Activated CD4-positive, alpha-beta T cell treated with anti-CD3 and anti-CD28 coated beads, Interleukin-2, amount 50 U/mL, for 1 hour (primary cell): ENCODE results near the gene BDH1.
"Not testable (repeated sequence)": the region's sequence is repeated elsewhere in the genome, so short reads cannot be mapped to it uniquely, and the experiment has no call there.

ENCODE experiments used
- DNase-seq: peaks from one replicate; pipeline ENCODE4 v3.0.0-alpha.2; 2020

Gene BDH1

GRCh38 chr3:197520311-197521276, 35.2 kb downstream of the BDH1 start:
- DNase-seq = no peak

DNA sequence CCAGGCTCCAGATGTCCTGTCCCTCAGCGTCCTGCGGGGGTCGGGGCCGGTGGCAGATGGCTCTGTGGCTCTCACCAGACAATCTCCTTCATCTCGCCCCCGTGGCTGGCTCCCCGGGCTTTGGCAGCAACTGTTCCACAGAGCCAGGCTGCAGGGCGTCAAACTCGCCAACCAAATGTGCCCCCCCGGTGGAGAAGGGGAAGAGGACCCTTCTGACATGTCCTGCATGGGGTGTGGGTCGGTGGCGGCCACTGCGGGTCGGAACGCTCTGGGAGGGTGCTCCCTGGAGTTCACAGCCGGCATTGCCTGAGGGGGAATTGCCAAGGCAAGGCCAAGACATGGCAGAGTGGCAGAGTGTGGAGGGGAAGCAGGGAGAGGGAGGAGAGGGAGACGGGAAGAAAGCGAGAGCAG, 36.0 kb downstream of the BDH1 start:
- DNase-seq = no peak

- DNase-seq = no peak
These were observed 36.8 kb downstream of the BDH1 start for GRCh38 chr3:197518881-197519421.

DNA sequence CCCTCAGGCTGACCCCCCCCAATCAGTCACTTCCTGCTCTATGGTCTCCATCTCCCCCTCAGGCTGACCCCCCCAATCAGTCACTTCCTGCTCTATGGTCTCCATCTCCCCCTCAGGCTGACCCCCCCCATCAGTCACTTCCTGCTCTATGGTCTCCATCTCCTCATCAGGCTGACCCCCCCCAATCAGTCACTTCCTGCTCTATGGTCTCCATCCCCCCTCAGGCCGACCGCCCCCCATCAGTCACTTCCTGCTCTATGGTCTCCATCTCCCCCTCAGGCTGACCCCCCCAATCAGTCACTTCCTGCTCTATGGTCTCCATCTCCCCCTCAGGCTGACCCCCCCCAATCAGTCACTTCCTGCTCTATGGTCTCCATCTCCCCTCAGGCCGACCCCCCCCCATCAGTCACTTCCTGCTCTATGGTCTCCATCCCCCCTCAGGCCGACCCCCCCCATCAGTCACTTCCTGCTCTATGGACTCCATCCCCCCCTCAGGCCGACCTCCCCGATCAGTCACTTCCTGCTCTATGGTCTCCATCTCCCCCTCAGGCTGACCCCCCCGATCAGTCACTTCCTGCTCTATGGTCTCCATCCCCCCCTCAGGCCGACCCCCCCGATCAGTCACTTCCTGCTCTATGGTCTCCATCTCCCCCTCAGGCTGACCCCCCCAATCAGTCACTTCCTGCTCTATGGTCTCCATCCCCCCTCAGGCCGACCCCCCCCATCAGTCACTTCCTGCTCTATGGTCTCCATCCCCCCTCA, 37.7 kb downstream of the BDH1 start:
- not testable (repeated sequence) for DNase-seq

- DNase-seq = not testable (repeated sequence)
These were observed 38.7 kb downstream of the BDH1 start for GRCh38 chr3:197516890-197517606.

DNA sequence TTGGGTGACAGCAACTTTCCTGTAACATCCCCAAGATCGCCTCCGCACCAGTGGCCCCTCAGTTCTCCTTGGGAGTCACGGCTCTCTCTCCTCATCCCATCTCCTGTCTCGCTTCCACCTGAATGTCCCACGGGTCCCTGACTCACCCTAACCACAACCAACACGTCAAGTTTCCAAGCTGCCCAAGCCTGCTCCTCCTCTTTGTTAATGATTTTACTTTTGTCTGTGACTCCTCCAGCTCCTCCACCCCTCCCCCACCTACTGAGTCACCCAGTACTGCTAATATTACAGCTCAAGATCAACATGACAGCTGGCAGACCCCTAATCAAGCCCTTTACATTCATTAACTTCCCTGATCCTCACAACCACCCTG, 39.3 kb downstream of the BDH1 start:
- DNase-seq = no peak

GRCh38 chr3:197514786-197515355, 40.9 kb downstream of the BDH1 start:
- no peak for DNase-seq

DNA sequence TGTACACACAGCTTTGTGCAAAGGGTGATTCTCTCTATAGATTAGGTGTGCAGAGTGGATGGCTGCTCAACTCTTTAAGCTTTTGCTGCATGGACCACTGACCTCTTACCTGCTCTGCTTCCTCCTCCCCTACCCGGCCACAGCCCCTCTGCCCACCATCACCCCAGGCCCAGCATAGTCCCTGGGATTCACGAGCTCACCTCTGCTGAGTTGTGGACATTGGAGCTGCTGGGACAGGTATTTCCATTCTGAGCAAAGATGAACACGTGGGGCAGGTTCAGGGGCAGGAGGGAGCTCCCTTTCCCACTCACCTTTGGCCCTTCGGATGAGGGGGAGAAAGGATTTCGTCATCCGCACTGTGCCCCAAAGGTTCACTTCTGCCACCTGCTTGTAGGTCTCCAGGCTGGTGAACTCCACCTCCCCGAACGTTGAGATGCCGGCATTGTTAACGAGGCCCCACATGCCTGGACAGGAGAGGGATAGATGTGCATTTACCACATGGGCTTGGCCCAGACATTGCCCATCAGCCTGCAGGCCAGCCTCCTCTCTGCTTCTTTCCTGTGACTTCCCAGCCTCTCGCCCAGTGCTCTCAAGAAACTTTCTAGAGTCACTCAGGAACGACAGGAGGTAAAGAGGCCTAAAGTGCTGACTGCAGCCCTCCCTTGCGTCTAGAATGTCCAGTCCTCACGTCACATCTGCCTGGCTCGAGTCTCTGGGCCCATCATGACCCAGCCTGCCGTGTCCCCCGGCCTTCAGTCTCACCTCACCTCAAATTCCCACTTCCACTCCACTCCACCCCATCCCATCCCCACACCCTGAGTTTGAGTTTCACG, 41.6 kb downstream of the BDH1 start:
- no peak for DNase-seq

GRCh38 chr3:197512691-197513571, 42.8 kb downstream of the BDH1 start:
- no peak for DNase-seq

GRCh38 chr3:197511853-197512635, 43.7 kb downstream of the BDH1 start:
- no peak for DNase-seq

DNA sequence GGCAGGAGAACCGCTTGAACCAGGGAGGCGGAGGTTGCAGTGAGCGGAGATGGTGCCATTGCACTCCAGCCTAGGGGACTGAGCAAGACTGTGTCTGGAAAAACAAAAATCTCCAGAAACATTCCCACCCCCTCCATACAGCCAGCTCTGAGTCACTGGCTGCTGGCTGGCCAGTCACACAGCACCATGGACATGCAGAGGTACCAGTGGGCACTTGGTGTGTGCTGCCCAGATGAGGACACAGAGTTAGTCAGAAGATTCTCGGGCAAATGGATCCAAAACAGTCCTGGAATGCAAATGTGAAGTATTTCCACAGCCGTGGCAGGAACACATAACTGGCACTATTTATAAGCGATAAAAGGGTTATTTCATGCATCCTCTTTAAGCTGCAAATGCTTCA, 44.6 kb downstream of the BDH1 start:
- no peak for DNase-seq

DNA sequence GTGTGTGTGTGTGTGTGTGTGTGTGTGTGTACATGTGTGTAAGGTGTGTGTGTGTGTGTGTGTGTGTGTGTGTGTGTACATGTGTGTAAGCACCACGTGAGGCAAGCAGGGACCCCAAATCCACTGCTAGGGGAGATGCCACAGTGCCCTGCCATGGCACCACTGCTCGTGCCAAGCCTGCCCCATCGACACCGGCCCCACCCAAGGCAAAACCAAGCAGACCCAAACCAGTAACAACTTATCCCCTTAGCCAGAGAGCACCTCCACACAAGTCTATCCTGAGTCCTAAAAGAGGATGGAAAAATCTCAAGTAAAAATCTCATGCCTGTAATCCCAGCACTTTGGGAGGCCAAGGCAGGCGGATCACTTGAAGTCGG, 45.1 kb downstream of the BDH1 start:
- no peak for DNase-seq

DNA sequence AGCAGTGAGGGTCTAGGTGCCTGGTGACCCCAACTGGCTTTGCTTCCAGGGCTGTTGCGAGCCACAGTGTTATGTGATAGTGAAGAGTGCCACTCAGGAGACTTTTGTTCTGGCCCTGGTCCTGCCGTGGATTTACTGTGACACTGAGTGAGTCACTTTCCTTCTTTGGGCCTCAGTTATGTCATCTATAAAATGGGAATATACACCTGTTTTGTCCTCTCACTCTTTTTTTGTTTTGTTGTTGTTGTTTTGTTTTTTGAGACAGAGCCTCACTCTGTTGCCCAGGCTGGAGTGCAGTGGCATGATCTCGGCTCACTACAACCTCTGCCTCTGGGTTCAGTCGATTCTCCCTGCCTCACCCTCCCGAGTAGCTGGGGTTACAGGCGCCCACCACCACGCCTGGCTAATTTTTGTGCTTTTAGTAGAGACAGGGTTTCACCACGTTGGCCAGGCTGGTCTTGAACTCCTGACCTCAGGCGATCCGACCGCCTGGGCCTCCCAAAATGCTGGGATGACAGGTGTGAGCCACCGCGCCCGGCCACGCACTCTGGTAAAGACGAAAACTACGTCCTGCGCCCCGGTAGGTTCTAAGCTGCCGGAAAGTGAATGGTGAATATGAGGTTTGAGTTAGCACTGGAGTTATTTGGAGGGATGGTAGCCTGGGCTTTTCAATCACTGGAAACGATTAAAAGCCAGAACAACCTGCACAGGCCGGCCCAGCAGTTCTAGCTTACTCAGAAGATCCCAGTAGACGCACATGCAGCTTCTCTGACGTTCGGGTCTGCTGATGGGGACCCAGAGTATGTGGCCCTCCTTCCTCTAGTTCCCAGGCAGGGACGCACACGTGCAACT, 46.6 kb downstream of the BDH1 start:
- no peak for DNase-seq

- DNase-seq = no peak
These were observed 47.3 kb downstream of the BDH1 start for GRCh38 chr3:197508461-197508860.

GRCh38 chr3:197508051-197508451, 47.7 kb downstream of the BDH1 start:
- no peak for DNase-seq

- DNase-seq = no peak
These were observed 48.2 kb downstream of the BDH1 start for GRCh38 chr3:197507541-197507940.

DNA sequence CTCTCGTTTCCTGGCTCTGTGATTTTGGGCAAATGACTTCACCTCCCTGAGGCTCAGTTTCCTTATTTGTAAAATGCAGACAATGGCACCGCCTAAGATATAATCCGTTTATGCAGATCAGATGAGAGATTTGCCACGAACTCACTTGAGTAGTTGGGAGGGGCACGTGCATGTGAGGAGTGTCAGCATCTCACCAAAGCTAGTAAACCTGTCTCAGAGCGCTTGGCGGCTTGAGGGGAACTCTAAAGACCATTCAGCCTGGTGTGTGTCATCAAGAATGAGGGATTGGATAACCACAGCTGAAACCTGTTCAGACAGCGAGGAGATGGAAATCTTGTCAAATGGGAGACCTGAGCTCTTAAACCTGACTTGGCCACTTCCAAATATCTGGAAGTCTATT, 48.7 kb downstream of the BDH1 start:
- DNase-seq = no peak

DNA sequence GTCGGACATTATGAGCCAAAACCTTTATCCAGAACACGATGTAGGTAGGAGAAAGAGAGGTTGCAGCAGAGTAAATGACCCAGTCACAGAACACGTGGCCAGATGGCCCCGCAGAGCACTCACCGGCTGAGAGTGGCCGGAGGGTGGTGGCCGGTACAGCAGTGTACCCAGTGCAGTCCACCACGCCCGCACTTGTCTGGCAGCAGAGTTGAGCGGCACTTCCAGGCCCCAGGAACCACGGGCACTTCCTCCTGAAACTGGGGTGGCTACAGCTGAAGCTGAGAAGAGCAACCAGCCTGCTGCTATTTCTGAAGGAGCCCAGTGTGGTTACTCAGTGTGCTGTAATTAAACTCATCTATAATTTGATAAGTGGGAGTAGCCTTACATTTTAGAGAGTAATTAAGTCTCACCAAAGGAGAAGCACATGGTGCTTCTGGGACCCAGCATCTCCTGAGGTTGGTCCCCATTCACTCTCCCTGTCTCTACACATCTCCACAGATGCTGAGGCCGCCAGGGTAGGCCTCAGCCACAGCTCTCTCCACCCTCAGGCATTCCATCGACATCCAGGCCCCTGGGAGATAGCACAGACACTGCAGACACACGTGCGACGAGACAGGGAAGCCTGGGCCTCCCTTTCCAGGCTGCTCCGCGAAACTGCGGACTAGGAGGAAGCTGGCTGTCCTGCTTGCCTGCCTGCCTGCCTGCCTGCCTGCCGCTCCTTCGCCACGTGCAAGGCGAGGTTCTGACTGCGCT, 49.8 kb downstream of the BDH1 start:
- no peak for DNase-seq
